Glomerular visceral epithelial cell (primary cell): Measurements from ENCODE around the gene CPLANE2.

Experiments
- DNase-seq: peaks from one replicate; pipeline ENCODE4 v3.0.0-alpha.2; 2016; ENCODE audit errors: extremely low spot score

Gene CPLANE2

GRCh38 chr1:16189003-16189402 is 48.0 kb downstream of the CPLANE2 start:
- DNase-seq, result no peak

DNA sequence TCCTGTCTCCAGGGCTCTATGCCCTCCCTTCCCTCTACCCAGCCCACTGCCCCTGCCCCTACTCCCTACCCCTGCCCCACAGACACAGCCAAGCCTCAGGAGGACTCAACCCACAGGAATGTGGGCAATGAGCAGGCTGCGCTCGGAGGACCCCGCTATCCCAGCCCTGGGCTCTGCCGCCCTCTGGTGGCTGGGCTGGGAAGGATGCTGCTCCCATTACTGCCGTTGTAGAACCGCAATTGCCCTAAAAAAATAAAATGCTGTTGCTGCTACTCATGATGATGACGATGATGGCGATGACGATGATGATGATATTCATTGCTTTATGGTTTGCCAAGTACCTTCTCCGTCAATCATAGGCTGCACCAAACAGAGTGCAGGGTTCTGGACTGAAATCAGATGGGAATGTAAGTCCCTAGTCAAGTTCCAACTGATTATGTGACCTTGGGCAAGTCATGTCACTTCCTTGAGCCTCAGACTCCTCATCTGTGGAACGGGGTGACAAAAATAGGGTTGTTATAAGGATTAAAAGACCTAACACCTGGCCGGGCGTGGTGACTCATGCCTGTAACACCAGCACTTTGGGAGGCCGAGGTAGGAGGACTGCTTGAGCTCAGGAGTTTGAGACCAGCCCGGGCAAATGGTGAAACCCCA is 49.1 kb downstream of the CPLANE2 start:
- peak; percentile 81 for DNase-seq

GRCh38 chr1:16186655-16187235 is 50.2 kb downstream of the CPLANE2 start:
- DNase-seq, result no peak

DNA sequence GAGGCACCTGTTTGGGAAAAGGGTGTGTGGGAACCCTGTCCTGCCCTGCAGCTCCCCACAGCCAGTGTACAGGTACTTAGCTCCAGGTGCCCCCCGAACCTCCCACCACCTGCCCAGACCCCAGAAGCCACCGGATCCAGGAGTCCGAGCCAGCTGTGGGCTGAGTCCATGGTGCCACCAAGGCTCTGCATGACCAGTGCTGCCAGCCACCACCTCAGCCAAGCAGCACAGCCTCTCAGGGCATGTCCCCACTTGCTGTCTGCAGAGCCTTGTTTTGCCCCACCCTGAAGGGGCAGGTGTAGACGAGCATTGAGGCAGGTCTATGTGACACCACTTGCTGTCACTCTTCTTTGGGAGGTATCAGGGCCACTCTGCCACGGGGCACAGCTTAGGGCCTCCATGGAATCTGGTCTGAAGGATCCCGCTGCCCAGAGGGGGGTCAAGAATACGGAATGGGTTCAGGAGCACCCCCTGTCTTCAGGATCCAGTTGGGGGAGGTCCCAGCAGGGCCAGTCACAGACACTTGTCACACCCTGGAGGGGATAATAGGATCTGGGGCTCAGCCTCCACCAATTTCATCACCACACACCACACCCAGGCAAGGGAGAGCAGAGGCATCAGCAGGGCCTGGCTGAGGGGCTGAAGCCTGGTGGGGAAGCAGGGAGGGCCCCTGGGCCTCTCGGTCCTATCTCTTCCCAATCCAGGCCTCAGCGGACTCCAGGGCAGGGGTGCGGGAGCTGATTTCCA is 52.3 kb downstream of the CPLANE2 start:
- DNase-seq, result no peak

DNA sequence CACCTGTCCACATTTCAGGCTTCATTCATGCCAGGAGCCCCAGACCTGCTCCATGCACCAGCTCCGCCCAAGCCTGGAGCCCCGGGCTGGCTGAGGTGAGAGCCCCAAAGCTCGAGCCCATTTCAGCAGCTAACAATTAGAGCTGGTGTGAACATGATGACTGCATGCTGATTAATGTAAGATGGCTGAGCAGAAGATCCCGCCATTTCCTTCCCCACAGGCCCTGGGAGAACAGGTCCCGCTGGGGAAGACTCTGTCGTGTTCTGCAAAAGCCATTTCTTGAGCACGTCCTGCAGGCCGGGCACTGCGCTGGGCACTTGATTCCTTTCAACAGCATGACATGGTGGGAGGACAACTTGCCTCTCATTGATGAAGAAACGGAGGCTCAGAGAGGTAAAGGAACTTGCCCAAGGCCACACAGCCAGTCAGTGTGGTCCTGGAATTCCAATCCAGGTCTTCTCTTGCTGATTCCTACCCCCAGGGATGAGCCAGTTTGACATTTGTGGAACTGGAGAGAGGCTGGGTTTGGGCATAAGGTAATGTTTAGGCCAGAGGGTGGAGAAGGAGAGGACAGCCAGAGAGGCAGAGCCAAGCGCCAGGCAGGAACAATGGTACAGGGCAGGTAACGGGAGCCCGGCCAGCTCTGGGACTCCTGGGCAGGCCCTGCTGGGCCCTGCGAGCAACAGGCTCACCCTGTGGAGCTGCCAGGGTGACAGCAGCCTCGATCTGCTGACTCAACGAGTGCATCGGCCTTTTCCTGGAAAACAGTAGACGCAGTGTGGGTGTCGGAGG is 53.0 kb downstream of the CPLANE2 start:
- DNase-seq, result no peak

DNA sequence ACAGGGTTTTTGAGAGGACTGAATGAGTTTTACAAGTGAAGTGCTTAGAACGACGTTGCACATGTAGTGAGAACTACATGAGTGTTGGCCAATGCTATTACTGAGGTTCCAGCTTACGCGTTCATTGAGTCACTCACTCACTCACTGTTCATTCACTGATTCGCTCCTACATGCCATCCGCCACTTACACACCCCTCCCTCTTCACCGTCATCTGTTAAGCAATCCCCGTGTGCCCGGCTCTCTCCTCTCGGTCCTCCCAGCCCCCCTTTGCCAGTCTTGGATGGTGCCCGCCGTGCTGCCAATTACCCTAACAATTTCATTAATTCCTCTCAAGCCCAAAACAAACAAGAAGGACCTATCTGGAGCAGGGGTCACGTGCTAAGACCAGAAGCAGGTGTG is 53.8 kb downstream of the CPLANE2 start:
- DNase-seq, result no peak

GRCh38 chr1:16181887-16182719 is 54.9 kb downstream of the CPLANE2 start:
- DNase-seq, result peak; percentile 93
